SK-N-SH (cell line): Measurements from ENCODE around the gene C18orf32. TPM values are rescaled to one million over a fixed set of nuclear protein-coding genes. Genes with fewer than 3 reads are reported as not detected.

ENCODE experiments used
- CTCF ChIA-PET: fragments of 300-600, 350-600 bp; formaldehyde crosslinking; extraction: SDS; loops from one replicate; lab custom pipeline; 2021; lab: Yijun Ruan, JAX
- POLR2A ChIA-PET: fragments of 350-600 bp; sonication (Branson Sonifier 250); formaldehyde crosslinking; extraction: SDS; loops from one replicate; lab custom pipeline; 2020; ENCODE audit warnings: antibody characterized with exemption, inconsistent platforms; lab: Yijun Ruan, JAX
- DNase-seq: peaks from one replicate; pipeline ENCODE4 v3.0.0; 2012
- H2AFZ ChIP-seq: fragments of 200-600 bp; sonication (generic); 2 replicates; pipeline ENCODE4 v1.8.1; 2016; ENCODE audit warnings: antibody characterized with exemption, mild to moderate bottlenecking, low read depth
- H3F3A ChIP-seq: fragments of 200-600 bp; sonication (generic); replicated peaks from 2 replicates; pipeline ENCODE3; 2016; ENCODE audit warnings: antibody characterized with exemption, mild to moderate bottlenecking; ENCODE audit not compliant: insufficient read depth
- H3K27ac ChIP-seq, 2 experiments: fragments of 200-500 bp in 1 of 2; fragments of 200-600 bp in 1 of 2; sonication (Bioruptor generic) in 1 of 2; sonication (generic), shearing (Covaris generic) in 1 of 2; 2 replicates each; pipeline versions ENCODE4 v1.5.1 to v1.6.1; 2014 to 2016; ENCODE audit warnings: low read depth in 2 of 2, inconsistent platforms in 1 of 2, low read length in 1 of 2, mild to moderate bottlenecking in 1 of 2, mixed read lengths in 1 of 2
- H3K27me3 ChIP-seq: fragments of 200-600 bp; sonication (generic), shearing (Covaris generic); 2 replicates; pipeline ENCODE4 v1.6.1; 2016; ENCODE audit warnings: mixed run types; ENCODE audit not compliant: insufficient read depth
- H3K36me3 ChIP-seq, 2 experiments: fragments of 200-500 bp in 1 of 2; fragments of 200-600 bp in 1 of 2; sonication (Bioruptor generic) in 1 of 2; sonication (generic) in 1 of 2; replicated peaks in 1 of 2; 2 replicates each; pipeline versions ENCODE3 to v1.5.1; 2014 to 2016; ENCODE audit warnings: low read length in 1 of 2, mild to moderate bottlenecking in 1 of 2; ENCODE audit not compliant: insufficient read depth in 2 of 2, control insufficient read depth in 1 of 2
- H3K4me1 ChIP-seq, 2 experiments: fragments of 200-500 bp in 1 of 2; fragments of 200-600 bp in 1 of 2; sonication (Bioruptor generic) in 1 of 2; sonication (generic), shearing (Covaris generic) in 1 of 2; 2 replicates each; pipeline versions ENCODE4 v1.5.1 to v1.6.1; 2014 to 2016; ENCODE audit warnings: low read depth in 1 of 2, low read length in 1 of 2, mixed run types in 1 of 2; ENCODE audit not compliant: insufficient read depth in 2 of 2, control insufficient read depth in 1 of 2
- H3K4me2 ChIP-seq: fragments of 200-600 bp; sonication (generic), shearing (Covaris generic); 2 replicates; pipeline ENCODE4 v1.6.1; 2017; ENCODE audit warnings: mixed run types
- H3K4me3 ChIP-seq, 2 experiments: fragments of 200-500 bp in 1 of 2; fragments of 200-600 bp in 1 of 2; sonication (Bioruptor generic) in 1 of 2; sonication (generic), shearing (Covaris generic) in 1 of 2; 2 replicates each; pipeline versions ENCODE4 v1.5.1 to v1.8.1; 2014 to 2016; ENCODE audit warnings: low read depth in 2 of 2, inconsistent platforms in 1 of 2, low read length in 1 of 2, mild to moderate bottlenecking in 1 of 2, mixed read lengths in 1 of 2, moderate library complexity in 1 of 2
- H3K79me2 ChIP-seq: fragments of 200-600 bp; sonication (generic); 2 replicates; pipeline ENCODE4 v1.8.1; 2017; ENCODE audit warnings: mild to moderate bottlenecking; ENCODE audit not compliant: insufficient read depth
- H3K9ac ChIP-seq: fragments of 200-600 bp; sonication (generic); 2 replicates; pipeline ENCODE4 v1.6.1; 2017; ENCODE audit warnings: mixed run types
- H3K9me2 ChIP-seq: fragments of 200-600 bp; sonication (generic); 2 replicates; pipeline ENCODE4 v1.6.1; 2017; ENCODE audit warnings: mixed run types
- H3K9me3 ChIP-seq: fragments of 200-600 bp; sonication (generic); 2 replicates; pipeline ENCODE4 v1.6.1; 2017; ENCODE audit warnings: mixed run types, mild to moderate bottlenecking, moderate library complexity
- H4K20me1 ChIP-seq: fragments of 200-600 bp; sonication (generic); 2 replicates; pipeline ENCODE4 v1.6.1; 2017; ENCODE audit warnings: mild to moderate bottlenecking, mixed run types; ENCODE audit not compliant: insufficient read depth
- CHD2 ChIP-seq: fragments of 150-350 bp; IDR thresholded peaks from 2 replicates; pipeline ENCODE4 v1.6.1; 2018; ENCODE audit warnings: low read length; ENCODE audit not compliant: partially characterized antibody
- EZH2phosphoT487 ChIP-seq: fragments of 200-600 bp; sonication (generic); IDR thresholded peaks from 2 replicates; pipeline ENCODE4 v1.6.1; 2017; ENCODE audit warnings: low read depth, mixed run types, mild to moderate bottlenecking, antibody characterized with exemption, moderate library complexity, borderline replicate concordance
- FOSL2 ChIP-seq: IDR thresholded peaks from 2 replicates; pipeline ENCODE4 v1.4.0; 2012; ENCODE audit warnings: low read depth, mild to moderate bottlenecking, moderate library complexity, borderline replicate concordance
- FOXM1 ChIP-seq: IDR thresholded peaks from 2 replicates; pipeline ENCODE4 v1.4.0; 2012; ENCODE audit warnings: low read depth, mild to moderate bottlenecking
- GATA2 ChIP-seq: sonication (generic); formaldehyde crosslinking; IDR thresholded peaks from 2 replicates; pipeline ENCODE4 v1.5.0; 2020; ENCODE audit warnings: mild to moderate bottlenecking, missing genetic modification reagents
- JUND ChIP-seq: IDR thresholded peaks from 2 replicates; pipeline ENCODE4 v1.4.0; 2012
- NRF1 ChIP-seq: IDR thresholded peaks from 2 replicates; pipeline ENCODE4 v1.6.1; 2012; ENCODE audit warnings: low read depth, mild to moderate bottlenecking, low read length
- POLR2AphosphoS5 ChIP-seq: IDR thresholded peaks from 2 replicates; pipeline ENCODE4 v1.6.1; 2012; ENCODE audit warnings: low read depth, low read length
- RCOR1 ChIP-seq: fragments of 150-350 bp; IDR thresholded peaks from 2 replicates; pipeline ENCODE4 v1.6.1; 2017; ENCODE audit warnings: antibody characterized with exemption, low read length
- RFX5 ChIP-seq: IDR thresholded peaks from 2 replicates; pipeline ENCODE4 v1.6.1; 2012; ENCODE audit warnings: mild to moderate bottlenecking, improper control_type of control experiment, low read length
- RXRA ChIP-seq: IDR thresholded peaks from 2 replicates; pipeline ENCODE4 v1.4.0; 2012; ENCODE audit warnings: low read depth, mild to moderate bottlenecking, borderline replicate concordance
- SIN3A ChIP-seq: IDR thresholded peaks from 2 replicates; pipeline ENCODE4 v1.6.1; 2012; ENCODE audit warnings: low read depth, mild to moderate bottlenecking, low read length, moderate library complexity, borderline replicate concordance
- TCF12 ChIP-seq: IDR thresholded peaks from 2 replicates; pipeline ENCODE4 v1.4.0; 2012
- WGBS: methylation state at CpG from one replicate; pipeline ENCODE4 v1.1.6; 2017; ENCODE audit warnings: low lambda C conversion rate; 5-methylcytosine and 5-hydroxymethylcytosine counted together
- polyA plus RNA-seq, 3 experiments: library from polyadenylated mRNA; depleted of rRNA; stranded (reverse); fragments of >200 nt; gene quantifications; 2 replicates each; pipeline ENCODE4 v1.2.3, GENCODE V29; 2012
- TF ChIP-seq, protein P1 (sequence below): IDR thresholded peaks from 2 replicates; pipeline ENCODE4; 2012
- TF ChIP-seq, protein P2 (sequence below): IDR thresholded peaks from 2 replicates; pipeline ENCODE4 v1.4.0; 2012; ENCODE audit warnings: low read depth, borderline replicate concordance
- TF ChIP-seq, protein P3 (sequence below): IDR thresholded peaks from 2 replicates; pipeline ENCODE4 v1.6.1; 2012; ENCODE audit warnings: mild to moderate bottlenecking, low read depth, low read length, moderate library complexity

The C18orf32 gene
- polyA plus RNA-seq, 1 of the 3 experiments (the other 2 are of a cell fraction) = 29.4 TPM

DNA sequence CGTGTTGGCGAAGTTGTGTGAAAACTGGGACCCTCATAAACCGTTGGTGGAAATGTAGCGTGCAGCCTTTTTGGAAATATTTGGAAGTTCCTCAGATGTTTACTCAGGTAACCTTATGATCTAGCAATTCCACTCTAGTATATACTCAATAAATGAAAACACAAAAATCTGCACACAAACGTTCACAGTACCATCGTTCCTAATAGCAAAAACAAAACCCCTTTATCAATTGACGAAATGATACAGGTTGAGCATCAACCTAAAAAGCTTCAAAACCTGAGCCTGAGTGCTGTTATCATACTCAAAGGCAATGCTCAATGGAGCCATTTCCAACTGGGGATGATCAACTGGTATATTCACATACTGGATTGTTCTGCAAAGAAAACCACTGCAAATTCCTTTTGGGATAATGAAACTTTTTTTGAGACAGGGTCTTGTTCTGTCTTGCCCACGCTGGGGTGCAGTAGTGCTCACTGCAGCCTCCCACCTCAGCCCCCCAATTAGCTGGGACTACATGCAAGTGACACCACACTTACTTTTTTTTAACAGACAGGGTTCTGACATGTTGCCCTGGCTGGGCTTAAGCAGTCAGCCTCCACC is 777 bp upstream of the C18orf32 start (continued):
- TF ChIP-seq, protein P1, sequence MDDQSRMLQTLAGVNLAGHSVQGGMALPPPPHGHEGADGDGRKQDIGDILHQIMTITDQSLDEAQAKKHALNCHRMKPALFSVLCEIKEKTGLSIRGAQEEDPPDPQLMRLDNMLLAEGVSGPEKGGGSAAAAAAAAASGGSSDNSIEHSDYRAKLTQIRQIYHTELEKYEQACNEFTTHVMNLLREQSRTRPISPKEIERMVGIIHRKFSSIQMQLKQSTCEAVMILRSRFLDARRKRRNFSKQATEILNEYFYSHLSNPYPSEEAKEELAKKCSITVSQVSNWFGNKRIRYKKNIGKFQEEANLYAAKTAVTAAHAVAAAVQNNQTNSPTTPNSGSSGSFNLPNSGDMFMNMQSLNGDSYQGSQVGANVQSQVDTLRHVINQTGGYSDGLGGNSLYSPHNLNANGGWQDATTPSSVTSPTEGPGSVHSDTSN = no peak
- TF ChIP-seq FOXM1 (no peak), RFX5 (no peak)

DNA sequence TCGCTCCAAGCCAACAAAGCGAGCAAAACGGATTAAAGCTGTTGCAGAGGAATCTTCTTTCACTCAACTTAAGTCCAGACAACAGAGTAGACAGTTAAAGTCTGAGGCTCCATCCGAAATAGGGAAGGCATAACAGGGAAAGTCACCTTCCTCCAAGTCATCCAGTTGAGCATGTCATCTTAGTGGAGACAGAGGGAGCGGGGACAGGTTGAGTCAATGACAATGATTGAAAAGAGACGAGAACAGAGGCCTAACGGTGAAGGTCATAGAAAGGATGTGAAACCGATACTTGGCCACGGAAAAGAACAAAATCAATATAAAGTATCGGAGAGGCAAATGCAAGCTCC is 455 bp downstream of the C18orf32 start:
- no peak for DNase-seq
- peaks cover 46 to 60% of the 10 kb centered on the region in 2 experiments for H3K36me3 ChIP-seq
- 1% methylated on average over 10 of the region's 10 CpGs for WGBS
- H3K27ac ChIP-seq = peak overlapping the region; percentile 88 to 89
- ChIA-PET POLR2A (interaction anchor here (0.6 to 2.1 kb wide), 8 partner anchors 8 to 1482 kb away, joined by 3 to 9 read pairs (median 5); no protein-coding TSS in a partner anchor), CTCF (interaction anchor here (0.5 to 2.9 kb wide), 5 partner anchors 9 to 802 kb away, joined by 3 to 9 read pairs (median 3); no protein-coding TSS in a partner anchor)
- H3K4me1 ChIP-seq = peaks cover 12 to 33% of the 10 kb centered on the region in 2 experiments; a peak in 3 of 4 replicates
- peak overlapping the region; percentile 73 to 87 for H3K4me3 ChIP-seq
- peak overlapping the region; percentile 67 for H2AFZ ChIP-seq
- H3K9me3 ChIP-seq = no peaks in the 10 kb centered on the region
- TF ChIP-seq GATA2 = no peak
- 0 out of 2 replicates have a peak, but pooled peaks have one; percentile 1 for TF ChIP-seq SIN3A
- H4K20me1 ChIP-seq = peaks cover 20% of the 10 kb centered on the region
- H3K27me3 ChIP-seq = no peaks in the 10 kb centered on the region
- H3K79me2 ChIP-seq = peaks cover 71% of the 10 kb centered on the region
- H3K4me2 ChIP-seq = peak overlapping the region; percentile 77
- H3F3A ChIP-seq = peaks cover 48% of the 10 kb centered on the region
- H3K9ac ChIP-seq = peak overlapping the region; percentile 81
- no peaks in the 10 kb centered on the region for H3K9me2 ChIP-seq

DNA sequence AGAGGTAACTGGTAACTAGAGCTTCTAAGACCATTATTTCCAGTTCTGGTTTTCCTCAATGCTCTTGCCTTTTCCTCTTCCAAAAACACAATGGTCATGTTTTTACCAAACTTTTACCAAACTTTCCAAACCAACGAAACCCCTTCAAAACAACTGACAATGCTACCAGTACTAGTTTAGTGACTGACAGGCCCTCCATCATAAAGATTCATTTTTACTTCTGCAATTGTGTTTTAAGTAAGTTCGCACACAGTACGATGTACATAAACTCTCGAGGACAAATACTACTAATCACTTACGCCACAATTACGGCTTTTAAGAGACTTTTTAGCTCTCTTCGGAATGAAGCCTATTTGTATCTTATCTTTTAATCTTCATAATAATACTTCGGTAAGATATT is 900 bp downstream of the C18orf32 start:
- no peak for TF ChIP-seq RXRA
- no peak for TF ChIP-seq POLR2AphosphoS5
- no peak for TF ChIP-seq RCOR1
- no peak for TF ChIP-seq EZH2phosphoT487
- no peak for TF ChIP-seq NRF1
- no peak for TF ChIP-seq RFX5
- no peak for TF ChIP-seq FOSL2
- no peak for TF ChIP-seq CHD2
- TF ChIP-seq, protein P2, sequence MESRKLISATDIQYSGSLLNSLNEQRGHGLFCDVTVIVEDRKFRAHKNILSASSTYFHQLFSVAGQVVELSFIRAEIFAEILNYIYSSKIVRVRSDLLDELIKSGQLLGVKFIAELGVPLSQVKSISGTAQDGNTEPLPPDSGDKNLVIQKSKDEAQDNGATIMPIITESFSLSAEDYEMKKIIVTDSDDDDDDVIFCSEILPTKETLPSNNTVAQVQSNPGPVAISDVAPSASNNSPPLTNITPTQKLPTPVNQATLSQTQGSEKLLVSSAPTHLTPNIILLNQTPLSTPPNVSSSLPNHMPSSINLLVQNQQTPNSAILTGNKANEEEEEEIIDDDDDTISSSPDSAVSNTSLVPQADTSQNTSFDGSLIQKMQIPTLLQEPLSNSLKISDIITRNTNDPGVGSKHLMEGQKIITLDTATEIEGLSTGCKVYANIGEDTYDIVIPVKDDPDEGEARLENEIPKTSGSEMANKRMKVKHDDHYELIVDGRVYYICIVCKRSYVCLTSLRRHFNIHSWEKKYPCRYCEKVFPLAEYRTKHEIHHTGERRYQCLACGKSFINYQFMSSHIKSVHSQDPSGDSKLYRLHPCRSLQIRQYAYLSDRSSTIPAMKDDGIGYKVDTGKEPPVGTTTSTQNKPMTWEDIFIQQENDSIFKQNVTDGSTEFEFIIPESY = no peak
- TF ChIP-seq JUND = no peak
- no peak for TF ChIP-seq TCF12
- TF ChIP-seq GATA2 = no peak
- TF ChIP-seq FOXM1 = no peak
- TF ChIP-seq, protein P3, sequence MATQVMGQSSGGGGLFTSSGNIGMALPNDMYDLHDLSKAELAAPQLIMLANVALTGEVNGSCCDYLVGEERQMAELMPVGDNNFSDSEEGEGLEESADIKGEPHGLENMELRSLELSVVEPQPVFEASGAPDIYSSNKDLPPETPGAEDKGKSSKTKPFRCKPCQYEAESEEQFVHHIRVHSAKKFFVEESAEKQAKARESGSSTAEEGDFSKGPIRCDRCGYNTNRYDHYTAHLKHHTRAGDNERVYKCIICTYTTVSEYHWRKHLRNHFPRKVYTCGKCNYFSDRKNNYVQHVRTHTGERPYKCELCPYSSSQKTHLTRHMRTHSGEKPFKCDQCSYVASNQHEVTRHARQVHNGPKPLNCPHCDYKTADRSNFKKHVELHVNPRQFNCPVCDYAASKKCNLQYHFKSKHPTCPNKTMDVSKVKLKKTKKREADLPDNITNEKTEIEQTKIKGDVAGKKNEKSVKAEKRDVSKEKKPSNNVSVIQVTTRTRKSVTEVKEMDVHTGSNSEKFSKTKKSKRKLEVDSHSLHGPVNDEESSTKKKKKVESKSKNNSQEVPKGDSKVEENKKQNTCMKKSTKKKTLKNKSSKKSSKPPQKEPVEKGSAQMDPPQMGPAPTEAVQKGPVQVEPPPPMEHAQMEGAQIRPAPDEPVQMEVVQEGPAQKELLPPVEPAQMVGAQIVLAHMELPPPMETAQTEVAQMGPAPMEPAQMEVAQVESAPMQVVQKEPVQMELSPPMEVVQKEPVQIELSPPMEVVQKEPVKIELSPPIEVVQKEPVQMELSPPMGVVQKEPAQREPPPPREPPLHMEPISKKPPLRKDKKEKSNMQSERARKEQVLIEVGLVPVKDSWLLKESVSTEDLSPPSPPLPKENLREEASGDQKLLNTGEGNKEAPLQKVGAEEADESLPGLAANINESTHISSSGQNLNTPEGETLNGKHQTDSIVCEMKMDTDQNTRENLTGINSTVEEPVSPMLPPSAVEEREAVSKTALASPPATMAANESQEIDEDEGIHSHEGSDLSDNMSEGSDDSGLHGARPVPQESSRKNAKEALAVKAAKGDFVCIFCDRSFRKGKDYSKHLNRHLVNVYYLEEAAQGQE = no peak
- ChIA-PET CTCF (interaction anchor here (0.6 to 2.9 kb wide), 3 partner anchors 10 to 435 kb away, joined by 3 to 9 read pairs (median 3); no protein-coding TSS in a partner anchor), POLR2A (interaction anchor here (0.6 to 2.1 kb wide), 5 partner anchors 8 to 815 kb away, joined by 3 to 9 read pairs (median 5); no protein-coding TSS in a partner anchor)
- peaks cover 46 to 60% of the 10 kb centered on the region in 2 experiments for H3K36me3 ChIP-seq
- H3K27ac ChIP-seq = peak overlapping the region; percentile 88 to 89
- no peaks in the 10 kb centered on the region for H3K9me2 ChIP-seq
- peaks cover 47% of the 10 kb centered on the region for H3F3A ChIP-seq
- peaks cover 16% of the 10 kb centered on the region for H4K20me1 ChIP-seq
- H2AFZ ChIP-seq = peak overlapping the region; percentile 67; the same call in 1 of the 2 replicates
- H3K4me2 ChIP-seq = peak overlapping the region; percentile 77
- 31% methylated on average over 8 of the region's 8 CpGs for WGBS
- H3K9ac ChIP-seq = peak overlapping the region; percentile 81
- peaks cover 66% of the 10 kb centered on the region for H3K79me2 ChIP-seq
- no peaks in the 10 kb centered on the region for H3K9me3 ChIP-seq
- no peaks in the 10 kb centered on the region for H3K27me3 ChIP-seq
- DNase-seq = no peak
- peaks cover 11 to 34% of the 10 kb centered on the region in 2 experiments; a peak in 3 of 4 replicates for H3K4me1 ChIP-seq
- peak overlapping the region; percentile 73 to 87 for H3K4me3 ChIP-seq
